ENCODE measurements around the gene SHF. TPM values are rescaled to one million over a fixed set of nuclear protein-coding genes. Genes with fewer than 3 reads are reported as not detected.

Gene SHF
- total RNA-seq, 4 donors from 2014 or later: 6.0 to 19.4 (median 13.0) TPM

GRCh38 chr15:45149060-45149459, 38.7 kb downstream of the SHF start:
- 54 to 67% methylated on average over 1 of the region's 1 CpG for whole genome bisulfite sequencing, 2 donors
- intact Hi-C loops (cut with DNase I; ENCODE audit: low total_unique reads): no loop called here
- no peak for DNase-seq (ENCODE audit: low spot score in 2 of 2)
- no peak for TF ChIP-seq CTCF (IDR thresholded peaks at IDR 0.05)
- no peak for TF ChIP-seq POLR2A (IDR thresholded peaks at IDR 0.05)
- no peak overlapping the region for H3K4me3 ChIP-seq (ENCODE audit: low read depth, poor library complexity, severe bottlenecking)

- 67 to 78% methylated on average over 12 of the region's 12 CpGs for WGBS, 2 donors
- intact Hi-C loops (cut with DNase I; ENCODE audit: low total_unique reads): no loop called here
- H3K4me3 ChIP-seq (ENCODE audit: low read depth, poor library complexity, severe bottlenecking): no peak overlapping the region
- TF ChIP-seq POLR2A (IDR thresholded peaks at IDR 0.05): no peak
- TF ChIP-seq CTCF (IDR thresholded peaks at IDR 0.05): no peak
- DNase-seq (ENCODE audit: low spot score in 2 of 2): no peak
Observed at GRCh38 chr15:45148076-45149059, 39.4 kb downstream of the SHF start.

GRCh38 chr15:45147606-45148005, 40.2 kb downstream of the SHF start:
- 94 to 96% methylated on average over 7 of the region's 7 CpGs for WGBS, 2 donors
- intact Hi-C loops (cut with DNase I; ENCODE audit: low total_unique reads): no loop called here
- no peak for TF ChIP-seq POLR2A (IDR thresholded peaks at IDR 0.05)
- TF ChIP-seq CTCF (IDR thresholded peaks at IDR 0.05): no peak
- DNase-seq (ENCODE audit: low spot score in 2 of 2): no peak
- H3K4me3 ChIP-seq (ENCODE audit: low read depth, poor library complexity, severe bottlenecking): no peak overlapping the region

- no peak overlapping the region for H3K4me3 ChIP-seq (ENCODE audit: low read depth, poor library complexity, severe bottlenecking)
- intact Hi-C loops (cut with DNase I; ENCODE audit: low total_unique reads): no loop called here
- TF ChIP-seq POLR2A (IDR thresholded peaks at IDR 0.05): no peak
- DNase-seq (ENCODE audit: low spot score in 2 of 2): no peak
- WGBS, 2 donors: 51 to 65% methylated on average over 4 of the region's 4 CpGs
Observed at GRCh38 chr15:45146405-45146804, 41.4 kb downstream of the SHF start.

GRCh38 chr15:45144775-45145174, 43.0 kb downstream of the SHF start:
- TF ChIP-seq CTCF (IDR thresholded peaks at IDR 0.05): no peak
- no peak for TF ChIP-seq POLR2A (IDR thresholded peaks at IDR 0.05)
- no peak for DNase-seq (ENCODE audit: low spot score in 2 of 2)
- H3K4me3 ChIP-seq (ENCODE audit: low read depth, poor library complexity, severe bottlenecking): no peak overlapping the region
- intact Hi-C loops (cut with DNase I; ENCODE audit: low total_unique reads): no loop called here
- WGBS, 2 donors: 87 to 89% methylated on average over 9 of the region's 9 CpGs

- DNase-seq (ENCODE audit: low spot score in 2 of 2): no peak
- TF ChIP-seq POLR2A (IDR thresholded peaks at IDR 0.05): no peak
- no peak for TF ChIP-seq CTCF (IDR thresholded peaks at IDR 0.05)
- 91 to 92% methylated on average over 7 to 11 of the region's 11 CpGs for WGBS, 2 donors
- no peak overlapping the region for H3K4me3 ChIP-seq (ENCODE audit: low read depth, poor library complexity, severe bottlenecking)
- intact Hi-C loops (cut with DNase I; ENCODE audit: low total_unique reads): no loop called here
Observed at GRCh38 chr15:45143946-45144345, 43.8 kb downstream of the SHF start.
